Left colon (tissue), 2 donors: Measurements from ENCODE around the gene PLPP3. TPM values are rescaled to one million over a fixed set of nuclear protein-coding genes. Genes with fewer than 3 reads are reported as not detected.
"Not testable (repeated sequence)": the region's sequence is repeated elsewhere in the genome, so short reads cannot be mapped to it uniquely, and the experiment has no call there.

Source experiments
- ATAC-seq: fragments of 200-7000 bp; cut with Tn5 transposase; one replicate; pipeline ENCODE4 v1.9.1; 2020; ENCODE audit warnings: mild to moderate bottlenecking, moderate library complexity
- DNase-seq, 2 donors: peaks; one replicate each; pipeline ENCODE4 v3.0.0-alpha.2; 2020
- intact Hi-C, 2 donors: fragments of 100-400 bp; cut with DNase I in 1 of 2; cut with micrococcal nuclease in 1 of 2; formaldehyde crosslinking; loops; one replicate each; pipeline versions ENCODE4 v1.11.2 to v1.14.0; 2022; cut with DNase I, micrococcal nuclease
- long read RNA-seq: library from polyadenylated mRNA; unstranded; transcript quantifications from one replicate; pipeline ENCODE4 v2.0.0, GENCODE V29; 2021
- total RNA-seq, 2 donors: library from RNA; stranded (reverse); fragmentation: NEBNext Ultra II Directional; extraction: Animal tissue kit (Norgen Biotek cat#: 25700); gene quantifications; one replicate each; pipeline ENCODE4 v1.2.1, GENCODE V29; 2021
- donor health status: DM: no; HTN: no; CAD: no.
- donor health status: DM: yes; HTN: yes; CAD: no.

Gene PLPP3
- total RNA-seq, result 10 to 100 TPM; 29.8 to 46.5 TPM
- long read RNA-seq, transcript PLPP3-201 (6 exons, 3,292 nt), result major isoform, 24 of 46 reads
- long read RNA-seq, partial matches to known transcripts, result 8 of 46 reads
- long read RNA-seq, other reads (novel, unspliced or antisense), result 11 of 46 reads

DNA sequence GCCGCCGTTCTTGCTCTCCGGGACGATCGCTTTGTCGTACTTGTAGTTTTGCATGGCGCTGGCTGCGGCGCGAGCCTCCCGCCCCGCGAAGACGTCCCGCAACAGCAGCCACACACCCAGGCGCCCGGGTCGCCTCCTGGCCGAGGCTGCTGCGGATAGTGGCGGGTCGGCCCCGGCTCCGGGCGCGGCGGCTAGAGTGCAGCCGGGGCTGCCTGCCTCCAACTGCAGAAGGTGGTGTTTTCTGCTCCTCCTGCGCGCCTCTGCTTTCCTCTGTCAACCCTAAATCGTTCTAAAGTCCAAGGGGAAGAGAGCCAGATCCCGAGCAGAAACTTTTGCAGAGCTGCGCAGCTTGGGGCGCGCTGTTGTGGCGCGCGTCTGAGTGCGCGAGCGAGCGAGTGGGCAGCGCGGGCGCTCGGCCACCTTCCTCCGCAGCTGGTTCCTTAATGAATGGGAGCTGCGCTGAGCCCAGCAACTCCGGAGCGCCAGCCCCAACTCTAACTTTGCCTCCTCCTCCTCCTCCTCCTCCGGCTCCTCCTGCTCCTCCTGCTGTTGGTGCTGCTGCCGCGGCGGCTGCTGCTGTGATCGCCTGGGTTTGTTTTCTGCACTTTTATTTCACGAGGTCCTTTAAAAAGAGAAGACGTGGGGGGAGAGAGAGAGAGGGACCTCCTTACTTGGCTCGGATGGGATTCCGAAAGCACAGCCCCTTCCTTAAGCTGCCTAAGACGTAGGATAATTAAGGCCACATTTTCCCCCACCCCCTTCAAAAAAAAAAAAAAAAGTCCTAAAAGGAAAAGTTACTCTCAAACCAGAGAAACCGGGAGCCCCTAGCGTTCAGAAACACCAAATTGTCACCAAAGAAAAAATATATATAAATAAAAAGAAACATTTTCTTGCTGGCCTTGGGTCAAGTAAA, at the start of gene PLPP3:
TSS of gene PLPP3 (minus strand) at position 601 of the 913 bp plus-strand sequence. CDS start at position 54, 547 bp downstream.
- ATAC-seq (peak; percentile 87), DNase-seq (peak; percentile 80 to 86)
- intact Hi-C loops, result no loop called here

DNA sequence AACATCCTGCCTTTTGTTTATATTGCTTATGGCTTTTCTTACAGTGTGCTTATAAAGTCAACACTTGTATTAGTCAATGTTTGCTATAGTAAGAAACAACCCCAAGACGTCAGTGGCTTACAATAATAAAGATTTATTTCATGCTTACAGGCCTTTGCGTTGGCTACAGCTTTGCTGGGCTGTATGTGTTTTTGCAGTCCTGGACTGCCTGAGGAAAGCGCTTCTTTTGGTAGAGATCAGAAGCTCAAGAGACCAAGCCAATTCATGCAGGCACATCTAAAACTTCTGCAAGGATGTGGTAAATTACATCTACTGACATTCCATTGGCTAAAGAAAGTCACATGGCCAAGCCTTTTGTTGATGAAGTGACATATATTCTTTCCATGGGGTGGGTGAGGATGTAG, 48.3 kb upstream of the PLPP3 start:
- ATAC-seq (no peak), DNase-seq (no peak)
- intact Hi-C loops, result no loop called here

GRCh38 chr1:56627019-56627635, 47.8 kb upstream of the PLPP3 start:
- intact Hi-C loops, result no loop called here
- ATAC-seq (no peak), DNase-seq (no peak)

GRCh38 chr1:56626546-56626945, 47.2 kb upstream of the PLPP3 start:
- intact Hi-C loops, result no loop called here

DNA sequence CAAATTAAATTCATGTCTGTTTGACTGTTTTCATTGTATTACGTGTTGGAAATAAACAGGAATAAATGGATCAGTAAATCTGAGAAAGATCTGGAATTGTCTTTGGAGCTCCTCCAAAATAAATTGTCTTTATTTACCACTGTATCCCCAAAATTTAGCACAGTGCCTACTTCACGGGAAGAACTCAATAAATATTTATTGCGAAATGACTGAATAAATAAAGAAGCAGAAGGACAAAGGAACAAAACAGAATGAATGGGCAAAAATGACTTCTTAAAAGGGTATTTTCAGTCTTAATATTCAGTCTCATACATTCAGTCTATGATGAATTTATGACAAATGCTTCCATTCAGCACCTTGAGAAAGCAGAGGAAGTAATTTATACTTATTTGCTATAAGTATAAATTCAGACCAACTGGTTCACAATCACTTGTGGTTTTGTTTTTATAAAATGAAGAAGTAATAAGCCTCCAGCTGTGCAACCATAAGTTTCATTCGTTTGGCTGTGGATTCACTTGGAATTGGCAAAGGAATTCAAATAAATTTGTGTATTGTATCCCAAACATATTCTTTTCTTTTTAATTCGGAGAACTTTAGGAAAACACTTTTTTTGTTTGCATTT, 46.6 kb upstream of the PLPP3 start:
- intact Hi-C loops, result no loop called here
- no peak for DNase-seq
- ATAC-seq, result no peak

More at GRCh38 chr1:56626546-56626945, 47.2 kb upstream of the PLPP3 start:
- ATAC-seq (no peak), DNase-seq (no peak)

DNA sequence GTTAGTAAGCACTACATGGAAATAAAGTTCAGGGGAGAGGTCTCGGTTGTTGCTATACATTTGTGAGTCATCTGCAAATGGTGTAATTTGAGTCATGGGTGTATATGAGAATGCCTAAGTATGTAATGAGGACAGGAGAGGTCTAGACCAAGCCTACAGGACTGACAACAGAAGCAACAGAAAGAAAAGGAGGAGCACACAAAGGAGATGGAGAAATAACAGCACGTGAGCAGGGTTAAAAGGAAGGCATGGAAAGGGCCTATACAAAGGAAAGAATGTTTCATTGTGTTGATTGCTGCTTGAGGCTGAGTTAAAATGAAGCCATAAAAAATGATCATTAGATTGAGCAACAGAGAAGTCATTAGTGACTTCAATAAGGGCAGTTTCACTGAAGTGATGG, 37.8 kb upstream of the PLPP3 start:
- intact Hi-C loops, result no loop called here
- ATAC-seq (no peak), DNase-seq (no peak)

- ATAC-seq, intact Hi-C loops, DNase-seq: not testable (repeated sequence)
These were observed 31.4 kb upstream of the PLPP3 start for GRCh38 chr1:56610770-56611169.

- intact Hi-C loops, DNase-seq, ATAC-seq: not testable (repeated sequence)
These were observed 30.7 kb upstream of the PLPP3 start for GRCh38 chr1:56610097-56610496.

GRCh38 chr1:56595397-56596191, 16.2 kb upstream of the PLPP3 start:
- intact Hi-C loops, DNase-seq, ATAC-seq: not testable (repeated sequence)

DNA sequence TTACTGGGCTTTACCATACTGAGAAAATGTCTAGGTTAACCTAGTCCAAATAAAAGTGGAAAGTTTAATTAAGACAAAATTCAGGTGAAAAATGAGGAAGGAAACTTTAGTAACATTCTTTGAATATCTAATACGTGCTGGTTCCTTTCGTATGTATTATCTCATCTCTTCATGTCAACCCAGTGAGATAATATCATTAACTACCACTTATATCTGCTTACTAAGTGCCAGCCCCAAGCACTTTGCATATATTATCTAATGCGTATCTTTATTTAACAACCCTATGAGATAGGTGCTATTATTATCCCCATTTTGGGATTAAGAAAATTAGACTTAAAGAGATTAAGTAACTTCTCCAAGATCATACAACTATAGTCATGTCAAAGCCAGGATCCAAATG, 12.5 kb upstream of the PLPP3 start:
- ATAC-seq (no peak), DNase-seq (no peak)
- intact Hi-C loops, result no loop called here

- DNase-seq, result no peak
- intact Hi-C loops, result no loop called here
- ATAC-seq, result no peak
These were observed 11.2 kb upstream of the PLPP3 start for GRCh38 chr1:56590520-56591011.

DNA sequence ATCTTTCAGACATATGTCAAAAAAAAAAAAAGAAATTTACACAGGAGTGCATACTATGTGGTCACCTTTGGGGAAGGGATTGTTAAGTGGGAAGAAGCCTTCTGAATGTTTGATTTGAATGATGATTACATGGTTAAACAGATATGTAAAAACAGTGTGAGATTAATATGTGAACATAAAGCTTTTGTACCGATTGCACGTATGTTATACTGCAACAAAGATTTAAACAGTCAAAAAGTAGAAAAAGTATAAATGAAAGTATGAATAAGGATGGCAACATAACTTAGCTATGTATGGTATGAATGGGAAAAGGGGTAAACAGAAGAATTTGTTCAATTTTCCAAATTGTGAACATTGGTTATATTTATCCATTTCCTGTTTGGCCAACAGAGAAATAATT, 10.0 kb upstream of the PLPP3 start:
- no peak for ATAC-seq
- intact Hi-C loops, result loop anchor here in 1 of 2 donors (10.0 kb wide), 1 partner anchor 1455 kb away; no protein-coding TSS in a partner anchor
- DNase-seq, result no peak

DNA sequence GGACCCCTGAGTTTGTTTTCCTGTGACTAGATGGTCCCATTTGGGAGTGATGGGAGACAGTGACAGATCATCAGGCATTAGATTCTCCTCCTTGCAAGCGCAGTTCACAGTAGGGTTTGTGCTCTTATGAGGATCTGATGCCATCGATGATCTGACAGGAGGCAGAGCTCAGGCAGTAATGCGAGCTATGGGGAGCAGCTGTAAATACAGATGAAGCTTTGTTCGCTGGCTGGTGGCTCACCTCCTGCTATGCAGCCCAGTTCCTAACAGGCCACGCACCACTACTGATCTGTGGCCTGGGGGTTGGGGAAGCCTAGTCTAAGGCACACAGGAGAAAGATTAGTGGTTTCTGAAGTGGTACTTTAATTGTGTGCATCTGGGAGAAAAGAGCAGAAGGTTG, 7.1 kb upstream of the PLPP3 start:
- DNase-seq, result no peak
- ATAC-seq, result no peak
- intact Hi-C loops, result loop anchor here in 1 of 2 donors (10.0 kb wide), 1 partner anchor 1452 kb away; no protein-coding TSS in a partner anchor

- intact Hi-C loops, result loop anchor here in 1 of 2 donors (2.0 to 10.0 kb wide), 2 partner anchors 1301 to 1451 kb away; no protein-coding TSS in a partner anchor
- ATAC-seq (no peak), DNase-seq (no peak)
These were observed 6.6 kb upstream of the PLPP3 start for GRCh38 chr1:56585985-56586384.

DNA sequence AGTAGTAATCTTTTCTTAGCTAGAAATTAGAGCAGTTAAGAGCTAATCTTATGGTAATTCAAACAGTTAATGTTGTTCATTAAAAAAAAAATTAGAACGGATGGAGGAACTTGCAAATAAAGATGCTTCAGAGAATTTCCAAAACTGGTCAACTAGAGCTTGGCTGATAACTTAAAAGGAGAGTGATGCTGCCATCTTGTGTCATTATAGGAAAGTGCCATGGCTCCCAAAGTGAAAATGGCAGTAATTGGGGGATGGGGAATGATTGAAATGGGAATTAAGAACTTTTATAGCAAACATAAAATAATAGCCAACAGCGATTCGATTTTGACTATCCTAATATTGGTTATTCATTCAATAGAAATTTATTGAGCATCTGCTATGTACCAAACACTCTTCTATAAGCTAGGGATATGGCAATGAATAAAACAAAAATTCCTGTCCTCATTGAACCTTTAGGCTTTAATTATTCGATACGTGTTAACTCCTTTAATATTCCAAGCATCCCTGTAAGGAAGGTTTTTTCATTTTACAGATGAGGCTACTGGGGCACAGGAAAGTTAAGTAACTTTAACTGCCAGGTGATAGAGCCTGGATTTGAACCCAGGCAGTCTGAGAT, 5.7 kb upstream of the PLPP3 start:
- intact Hi-C loops, result loop anchor here in 1 of 2 donors (2.0 to 10.0 kb wide), 3 partner anchors 1213 to 1450 kb away; no protein-coding TSS in a partner anchor
- DNase-seq (no peak), ATAC-seq (peak; percentile 70)

DNA sequence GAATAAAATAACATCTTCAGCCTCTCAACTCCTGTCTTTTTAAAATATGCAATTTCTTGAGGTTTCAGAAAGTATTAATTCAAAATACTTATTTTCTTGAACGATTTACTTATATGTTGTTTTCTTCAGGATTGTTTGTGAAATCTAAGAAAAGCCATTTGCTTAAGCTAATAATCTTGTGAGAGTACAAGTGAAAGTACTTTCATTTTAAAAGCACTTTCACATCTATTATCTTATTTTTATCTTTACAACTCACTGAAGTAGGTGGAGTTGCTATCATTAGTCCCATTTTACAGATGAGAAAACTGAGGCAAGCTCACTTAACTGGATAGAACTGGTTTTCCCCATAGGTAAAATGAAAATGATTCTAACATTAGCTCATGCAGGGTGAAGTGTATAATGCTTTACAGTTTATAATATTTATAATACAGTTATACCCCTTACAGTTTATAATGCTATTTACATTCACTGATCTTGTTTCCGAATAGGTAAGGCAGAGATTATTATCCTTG, 4.7 kb upstream of the PLPP3 start:
- DNase-seq (no peak), ATAC-seq (no peak)
- intact Hi-C loops, result loop anchor here in 1 of 2 donors (2.0 to 10.0 kb wide), 3 partner anchors 1212 to 1449 kb away; no protein-coding TSS in a partner anchor

- DNase-seq (no peak), ATAC-seq (no peak)
- intact Hi-C loops, result loop anchor here in 1 of 2 donors (5.0 to 10.0 kb wide), 2 partner anchors 1208 to 1446 kb away; no protein-coding TSS in a partner anchor
These were observed 1.4 kb upstream of the PLPP3 start for GRCh38 chr1:56580771-56581170.
